Calu3 (cell line): ENCODE results near the gene MAP7D1. TPM values are rescaled to one million over a fixed set of nuclear protein-coding genes. Genes with fewer than 3 reads are reported as not detected.

Source experiments
- BruUV-seq: library from RNA; stranded (reverse); fragments of 400-500 nt; replicated peaks from 2 replicates; lab custom pipeline; 2021; lab: Mats Ljungman, UMichigan
- CTCF ChIA-PET: fragments of 300-600 bp; sonication (Branson Sonifier 250); formaldehyde crosslinking; loops from one replicate; lab custom pipeline; 2022; ENCODE audit warnings: antibody characterized with exemption; lab: Charles Lee
- DNase-seq: peaks from one replicate; pipeline ENCODE4 v3.0.0; 2022
- H3K27ac Mint-ChIP-seq: one replicate; pipeline ENCODE4 v1.8.0; 2022; ENCODE audit warnings: mixed read lengths; ENCODE audit not compliant: unreplicated experiment
- H3K27me3 Mint-ChIP-seq: one replicate; pipeline ENCODE4 v1.8.0; 2022; ENCODE audit warnings: mixed read lengths; ENCODE audit not compliant: unreplicated experiment
- H3K36me3 Mint-ChIP-seq: one replicate; pipeline ENCODE4 v1.8.0; 2022; ENCODE audit warnings: mild to moderate bottlenecking, moderate library complexity, mixed read lengths; ENCODE audit not compliant: insufficient read depth, unreplicated experiment
- H3K4me1 Mint-ChIP-seq: one replicate; pipeline ENCODE4 v1.8.0; 2022; ENCODE audit warnings: mild to moderate bottlenecking, low read depth, mixed read lengths; ENCODE audit not compliant: unreplicated experiment
- H3K4me3 Mint-ChIP-seq: one replicate; pipeline ENCODE4 v1.8.0; 2022; ENCODE audit warnings: mild to moderate bottlenecking, low read depth, moderate library complexity, mixed read lengths; ENCODE audit not compliant: unreplicated experiment
- H3K9me3 Mint-ChIP-seq: one replicate; pipeline ENCODE4 v1.8.0; 2022; ENCODE audit warnings: low read depth, mixed read lengths; ENCODE audit not compliant: unreplicated experiment
- CTCF ChIP-seq: fragments of 200-600 bp; IDR thresholded peaks from one replicate; pipeline ENCODE4 v1.8.0; 2022; ENCODE audit warnings: antibody characterized with exemption; ENCODE audit not compliant: unreplicated experiment
- intact Hi-C: fragments of 100-400 bp; cut with micrococcal nuclease; formaldehyde crosslinking; loops from one replicate; pipeline ENCODE4 v1.10.0; 2022; ENCODE audit not compliant: unreplicated experiment
- total RNA-seq: library from RNA; stranded (reverse); gene quantifications from 2 replicates; pipeline ENCODE4 v1.2.3, GENCODE V29; 2022

MAP7D1 gene
- total RNA-seq, 1 experiment from 2014 or later, result 98.3 TPM

DNA sequence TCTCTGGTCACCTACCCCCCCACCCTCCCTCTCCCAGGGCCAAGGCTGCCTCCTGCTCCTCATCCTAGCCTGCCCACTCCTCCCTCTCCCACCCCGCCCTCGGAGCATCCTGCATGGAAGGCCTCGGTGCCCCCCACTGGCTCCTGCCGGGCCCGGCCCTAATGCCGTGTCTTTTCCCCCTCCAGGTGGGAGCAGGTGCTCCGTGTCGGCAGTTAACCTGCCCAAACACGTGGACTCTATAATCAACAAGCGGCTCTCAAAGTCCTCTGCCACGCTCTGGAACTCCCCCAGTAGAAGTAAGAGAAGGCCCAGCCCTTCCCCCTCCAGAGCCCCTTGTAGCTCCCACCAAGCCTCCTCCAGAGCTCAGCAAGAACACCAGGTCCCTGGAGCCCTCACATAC, 18.8 kb downstream of the MAP7D1 start:
- Mint-ChIP-seq H3K4me1 (no peaks in the 10 kb centered on the region), H3K4me3 (no peak overlapping the region), H3K9me3 (no peaks in the 10 kb centered on the region), H3K36me3 (peaks cover 39% of the 10 kb centered on the region), H3K27ac (no peak overlapping the region), H3K27me3 (no peaks in the 10 kb centered on the region)
- intact Hi-C loops, result no loop called here
- no TSS peak for BruUV-seq
- no peak for TF ChIP-seq CTCF
- CTCF ChIA-PET, result no interaction called here
- no peak for DNase-seq

DNA sequence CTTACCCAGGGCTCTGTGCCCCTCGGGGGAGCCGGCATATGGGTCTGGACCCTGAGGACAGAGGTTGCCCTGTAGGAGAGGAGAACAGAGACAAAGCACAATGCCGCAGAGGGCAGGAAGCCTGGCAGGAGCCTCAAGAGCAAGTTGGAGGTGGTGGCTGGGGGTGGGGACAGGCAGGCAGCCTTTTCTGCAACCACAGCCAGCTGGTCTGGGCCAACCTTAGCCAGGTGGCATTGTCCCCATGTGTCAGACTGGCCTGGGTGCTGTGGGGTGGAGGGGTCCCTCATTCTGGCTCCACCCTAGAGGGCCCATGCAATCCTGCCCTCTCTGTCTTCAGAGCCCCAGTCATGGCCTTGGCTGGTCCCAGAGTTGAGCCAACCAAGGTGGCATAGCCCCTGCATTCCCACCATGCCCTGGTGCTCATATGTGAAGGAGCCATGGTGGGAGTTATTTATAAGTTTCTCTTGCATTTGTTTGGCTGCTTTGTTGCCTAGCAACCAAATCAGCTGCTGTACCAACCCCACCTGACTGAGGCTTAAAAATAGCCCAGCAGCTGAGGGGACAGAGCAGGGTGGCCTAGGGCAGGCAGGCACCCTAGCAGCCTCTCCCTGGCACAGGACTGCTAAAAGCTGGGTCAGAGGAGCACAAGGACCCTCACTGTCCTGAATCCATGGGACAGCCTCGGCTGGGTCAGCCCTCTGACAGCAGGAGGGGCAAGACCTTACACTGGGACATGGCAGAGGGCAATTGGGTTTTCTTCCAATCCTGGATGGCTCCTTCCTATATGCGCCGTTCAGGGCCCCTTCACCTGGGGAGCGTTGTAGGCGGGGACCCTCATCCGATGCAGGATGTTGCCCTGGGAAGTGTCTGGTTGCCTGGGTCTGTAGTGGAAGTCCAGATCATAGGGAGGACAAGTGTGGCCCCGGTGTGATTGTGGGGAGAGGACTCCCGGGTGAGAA, 19.5 kb downstream of the MAP7D1 start:
- no peak overlapping the region for H3K27ac Mint-ChIP-seq
- H3K4me1 Mint-ChIP-seq, result no peaks in the 10 kb centered on the region
- peaks cover 39% of the 10 kb centered on the region for H3K36me3 Mint-ChIP-seq
- no peaks in the 10 kb centered on the region for H3K27me3 Mint-ChIP-seq
- BruUV-seq, result no TSS peak
- TF ChIP-seq CTCF, result no peak
- CTCF ChIA-PET, result no interaction called here
- no peaks in the 10 kb centered on the region for H3K9me3 Mint-ChIP-seq
- H3K4me3 Mint-ChIP-seq, result no peak overlapping the region
- no peak for DNase-seq
- intact Hi-C loops, result no loop called here

- CTCF ChIA-PET, result no interaction called here
- intact Hi-C loops, result no loop called here
- Mint-ChIP-seq H3K36me3 (peaks cover 42% of the 10 kb centered on the region), H3K4me3 (no peak overlapping the region), H3K4me1 (no peaks in the 10 kb centered on the region), H3K27me3 (no peaks in the 10 kb centered on the region), H3K9me3 (no peaks in the 10 kb centered on the region), H3K27ac (no peak overlapping the region)
- no peak for TF ChIP-seq CTCF
- no TSS peak for BruUV-seq
- DNase-seq, result no peak
Observed at GRCh38 chr1:36176106-36176949, 20.4 kb downstream of the MAP7D1 start.

GRCh38 chr1:36177589-36178431, 21.9 kb downstream of the MAP7D1 start:
- Mint-ChIP-seq H3K9me3 (no peaks in the 10 kb centered on the region), H3K4me3 (no peak overlapping the region), H3K27me3 (no peaks in the 10 kb centered on the region), H3K27ac (no peak overlapping the region), H3K36me3 (peaks cover 46% of the 10 kb centered on the region), H3K4me1 (no peaks in the 10 kb centered on the region)
- BruUV-seq, result no TSS peak
- no peak for DNase-seq
- intact Hi-C loops, result no loop called here
- no peak for TF ChIP-seq CTCF
- CTCF ChIA-PET, result interaction anchor here (0.6 to 0.7 kb wide), 3 partner anchors 15 to 83 kb away, joined by 3 to 4 read pairs (median 3); no protein-coding TSS in a partner anchor
